WI38 (cell line): Measurements from ENCODE around the gene VIPR2.
"Not testable (repeated sequence)": the region's sequence is repeated elsewhere in the genome, so short reads cannot be mapped to it uniquely, and the experiment has no call there.

ENCODE experiments used
- H3K4me3 ChIP-seq: 2 replicates; pipeline ENCODE4 v1.5.1; 2011; ENCODE audit warnings: low read depth, mild to moderate bottlenecking, control low read depth, low read length
- CTCF ChIP-seq: IDR thresholded peaks from 2 replicates; pipeline ENCODE4 v1.5.1; 2012; ENCODE audit warnings: low read depth, mild to moderate bottlenecking, control low read depth, low read length

VIPR2 gene

GRCh38 chr7:158987691-158988090, 157.0 kb downstream of the VIPR2 start:
- no peak for TF ChIP-seq CTCF
- H3K4me3 ChIP-seq, result no peak overlapping the region

- no peak overlapping the region for H3K4me3 ChIP-seq
- TF ChIP-seq CTCF, result no peak
These were observed 159.1 kb downstream of the VIPR2 start for GRCh38 chr7:158985583-158985982.

GRCh38 chr7:158984007-158984406, 160.7 kb downstream of the VIPR2 start:
- not testable (repeated sequence) for H3K4me3 ChIP-seq

GRCh38 chr7:158982080-158982479, 162.6 kb downstream of the VIPR2 start:
- H3K4me3 ChIP-seq, result not testable (repeated sequence)

- H3K4me3 ChIP-seq, result no peak overlapping the region
- TF ChIP-seq CTCF, result no peak
These were observed 164.9 kb downstream of the VIPR2 start for GRCh38 chr7:158979635-158980351.

GRCh38 chr7:158979023-158979529, 165.6 kb downstream of the VIPR2 start:
- H3K4me3 ChIP-seq, result no peak overlapping the region
- no peak for TF ChIP-seq CTCF
